A673 (cell line): ENCODE measurements around the gene S100G. TPM values are rescaled to one million over a fixed set of nuclear protein-coding genes. Genes with fewer than 3 reads are reported as not detected.

Experiments used
- BruUV-seq: library from RNA; stranded (reverse); fragments of 400-500 nt; replicated peaks from 2 replicates; lab custom pipeline; 2021; lab: Mats Ljungman, UMichigan
- CTCF ChIA-PET: fragments of 300-600 bp; sonication (Branson Sonifier 250); formaldehyde crosslinking; loops from one replicate; lab custom pipeline; 2022; ENCODE audit warnings: antibody characterized with exemption; lab: Charles Lee
- POLR2A ChIA-PET: fragments of 300-600 bp; sonication (Branson Sonifier 250); formaldehyde crosslinking; loops from one replicate; lab custom pipeline; 2022; ENCODE audit warnings: antibody characterized with exemption; ENCODE audit not compliant: low non-redundant PET; lab: Charles Lee
- DNase-seq: peaks from one replicate; pipeline ENCODE4 v3.0.0-alpha.2; 2015; ENCODE audit warnings: low spot score
- H3K27ac ChIP-seq: fragments of 200-600 bp; sonication (generic); 2 replicates; pipeline ENCODE4 v1.5.1; 2016; ENCODE audit warnings: mixed run types, low read depth, mild to moderate bottlenecking, mixed read lengths, antibody characterized with exemption, low read length; ENCODE audit not compliant: poor library complexity, severe bottlenecking
- H3K27me3 ChIP-seq: fragments of 200-600 bp; sonication (generic); replicated peaks from 2 replicates; pipeline ENCODE4 v1.6.1; 2017; ENCODE audit warnings: mixed run types, low read depth, mild to moderate bottlenecking, mixed read lengths, antibody characterized with exemption, low read length; ENCODE audit not compliant: insufficient read depth, poor library complexity
- H3K36me3 ChIP-seq: fragments of 200-600 bp; sonication (generic); 2 replicates; pipeline ENCODE4 v1.6.1; 2016; ENCODE audit warnings: mixed run types, mild to moderate bottlenecking, mixed read lengths, antibody characterized with exemption, low read length; ENCODE audit not compliant: insufficient read depth, poor library complexity, severe bottlenecking
- H3K4me1 ChIP-seq: fragments of 200-600 bp; sonication (generic); 2 replicates; pipeline ENCODE4 v1.6.1; 2017; ENCODE audit warnings: mixed run types, mild to moderate bottlenecking, mixed read lengths, antibody characterized with exemption, low read length; ENCODE audit not compliant: insufficient read depth, poor library complexity, severe bottlenecking
- H3K4me3 ChIP-seq: fragments of 200-600 bp; sonication (generic); 2 replicates; pipeline ENCODE4 v1.5.1; 2016; ENCODE audit warnings: low read depth, mixed run types, mild to moderate bottlenecking, mixed read lengths, low read length; ENCODE audit not compliant: poor library complexity, severe bottlenecking
- H3K9me3 ChIP-seq: fragments of 200-600 bp; sonication (generic); 2 replicates; pipeline ENCODE4 v1.6.1; 2016; ENCODE audit warnings: mixed run types, low read depth, mild to moderate bottlenecking, mixed read lengths, antibody characterized with exemption, low read length; ENCODE audit not compliant: poor library complexity, severe bottlenecking
- CTCF ChIP-seq: fragments of 300-800, 200-600 bp; sonication (generic); conservative IDR thresholded peaks from 2 replicates; pipeline ENCODE4 v1.5.1; 2017; ENCODE audit warnings: low read depth, mild to moderate bottlenecking, antibody characterized with exemption, low read length, moderate library complexity, mixed read lengths
- EZH2 ChIP-seq: fragments of 200-600 bp; sonication (generic); IDR thresholded peaks from 2 replicates; pipeline ENCODE4 v1.6.1; 2017; ENCODE audit warnings: borderline replicate concordance, low read depth, mild to moderate bottlenecking, mixed read lengths, antibody characterized with exemption, low read length; ENCODE audit not compliant: poor library complexity, severe bottlenecking
- intact Hi-C: fragments of 100-400 bp; cut with micrococcal nuclease; formaldehyde crosslinking; loops from one replicate; pipeline ENCODE4 v1.10.0; 2022; ENCODE audit not compliant: unreplicated experiment
- microRNA-seq: library from miRNA; unstranded; fragments of <30 nt; microRNA quantifications from one replicate; pipeline ENCODE4 v1.2.0, GENCODE V29; 2021
- total RNA-seq: library from RNA; stranded (reverse); gene quantifications from 2 replicates; pipeline ENCODE4 v1.2.3, GENCODE V29; 2021

The S100G gene
- total RNA-seq, 1 experiment from 2014 or later: not detected

DNA sequence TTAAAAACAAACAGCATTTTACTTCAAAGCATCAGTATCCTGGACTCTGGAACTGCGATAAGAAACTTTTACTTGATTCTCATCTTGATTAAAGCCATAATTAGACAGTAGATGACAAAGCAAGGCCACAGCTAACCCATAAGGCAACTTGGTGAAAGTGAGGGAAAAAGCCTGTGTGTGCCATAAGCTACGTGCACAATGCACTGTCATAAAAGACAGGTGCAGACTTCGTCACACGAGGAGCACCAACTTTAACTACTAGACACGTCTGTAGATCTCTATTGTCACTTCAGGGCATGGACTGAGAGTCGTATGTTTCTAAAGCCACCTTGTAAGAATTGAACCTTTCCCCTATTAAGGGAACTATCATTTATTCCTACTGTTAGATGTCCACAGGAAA lies 49.4 kb downstream of the S100G start:
- no peaks in the 10 kb centered on the region for H3K36me3 ChIP-seq
- H3K27me3 ChIP-seq: no peaks in the 10 kb centered on the region
- no peaks in the 10 kb centered on the region for H3K4me1 ChIP-seq
- no peak overlapping the region for H3K4me3 ChIP-seq
- DNase-seq: no peak
- H3K27ac ChIP-seq: no peak overlapping the region
- intact Hi-C loops: no loop called here
- ChIA-PET POLR2A (no interaction called here), CTCF (no interaction called here)
- no TSS peak for BruUV-seq
- TF ChIP-seq EZH2 (no peak), CTCF (no peak)
- H3K9me3 ChIP-seq: no peaks in the 10 kb centered on the region

DNA sequence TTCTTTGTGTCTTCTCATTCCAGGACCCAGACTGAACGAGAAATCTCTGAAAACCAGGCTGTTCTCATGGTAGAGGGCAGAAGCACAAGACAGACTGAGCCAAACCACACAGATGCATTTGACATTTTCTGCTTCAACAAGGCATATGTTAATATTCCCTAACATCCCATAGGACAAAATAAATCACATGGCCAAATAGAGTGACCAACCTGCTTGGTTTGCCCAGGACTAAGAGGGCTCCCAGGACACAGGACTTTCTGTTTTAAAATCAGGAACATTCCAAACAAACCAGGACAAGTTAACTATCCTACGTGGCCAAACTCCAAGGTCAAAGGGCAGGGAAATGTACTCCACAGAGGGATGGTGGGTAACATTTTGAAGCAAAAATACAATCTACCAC lies 50.8 kb downstream of the S100G start:
- POLR2A ChIA-PET: no interaction called here
- intact Hi-C loops: no loop called here
- Histone ChIP-seq H3K27ac (no peak overlapping the region), H3K36me3 (no peaks in the 10 kb centered on the region), H3K27me3 (no peaks in the 10 kb centered on the region), H3K4me3 (no peak overlapping the region), H3K4me1 (no peaks in the 10 kb centered on the region), H3K9me3 (no peaks in the 10 kb centered on the region)
- CTCF ChIA-PET: no interaction called here
- no TSS peak for BruUV-seq
- TF ChIP-seq CTCF: no peak
- TF ChIP-seq EZH2: no peak
- no peak for DNase-seq

GRCh38 chrX:16702700-16703599 lies 53.0 kb downstream of the S100G start:
- no peak for DNase-seq
- Histone ChIP-seq H3K36me3 (no peaks in the 10 kb centered on the region), H3K4me3 (no peak overlapping the region), H3K27me3 (no peaks in the 10 kb centered on the region), H3K27ac (no peak overlapping the region), H3K9me3 (no peaks in the 10 kb centered on the region), H3K4me1 (no peaks in the 10 kb centered on the region)
- no TSS peak for BruUV-seq
- no peak for TF ChIP-seq EZH2
- no peak for TF ChIP-seq CTCF
- ChIA-PET CTCF (interaction anchor here (0.6 kb wide), 2 partner anchors 39 to 233 kb away, joined by 7 to 8 read pairs; no protein-coding TSS in a partner anchor), POLR2A (no interaction called here)
- intact Hi-C loops: no loop called here

Small RNA genes lying within 50 kb of the gene (microRNA-seq; reads per million reads assigned to microRNA genes)
- not detected for gene MIR548AM

Other genes starting within 250 kb of the S100G start
- gene CTPS2, start 62.5 kb downstream of the S100G start, total RNA-seq: 15.6 and 20.5 TPM in 2 replicates
- 36.4 and 41.8 TPM in 2 replicates for gene SYAP1, start 69.5 kb downstream of the S100G start, total RNA-seq
- 23.7 and 25.7 TPM in 2 replicates for gene TXLNG, start 136.3 kb downstream of the S100G start, total RNA-seq
- 125 and 145 TPM in 2 replicates for gene RBBP7, start 220.2 kb downstream of the S100G start, total RNA-seq